GM18508 (cell line): ENCODE results near the gene ASXL1.

Source experiments
- ATAC-seq: cut with Tn5 transposase; IDR thresholded peaks from one replicate; pipeline ENCODE4 v1.9.1; 2021; ENCODE audit warnings: moderate number of reproducible peaks; ENCODE audit not compliant: insufficient read depth, unreplicated experiment

The ASXL1 gene

DNA sequence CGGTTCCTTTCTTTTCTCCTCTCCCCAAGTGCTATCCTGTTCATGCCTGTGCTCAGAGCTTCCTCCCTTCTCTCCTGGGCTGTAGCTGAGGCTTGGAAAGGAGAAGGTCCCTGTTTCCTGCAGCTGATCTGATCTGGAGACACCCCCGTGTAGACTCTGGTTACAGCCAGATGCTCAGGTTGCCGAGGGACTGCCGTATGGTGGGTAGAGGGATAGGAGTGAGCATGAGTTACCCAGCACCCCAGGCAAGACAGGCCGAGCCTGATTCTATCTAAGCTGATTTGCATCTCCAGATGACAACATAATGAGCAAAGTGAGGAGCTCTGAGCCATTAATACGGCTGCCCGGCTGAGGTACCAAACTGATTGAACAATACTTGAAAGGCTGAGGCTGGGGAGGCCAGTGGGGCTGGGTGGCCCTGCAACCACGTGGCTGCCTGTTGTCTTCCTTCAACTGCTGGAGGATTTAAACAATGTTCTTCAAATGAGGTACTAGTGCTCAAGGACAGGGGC is 91.8 kb downstream of the ASXL1 start:
- no peak for ATAC-seq

DNA sequence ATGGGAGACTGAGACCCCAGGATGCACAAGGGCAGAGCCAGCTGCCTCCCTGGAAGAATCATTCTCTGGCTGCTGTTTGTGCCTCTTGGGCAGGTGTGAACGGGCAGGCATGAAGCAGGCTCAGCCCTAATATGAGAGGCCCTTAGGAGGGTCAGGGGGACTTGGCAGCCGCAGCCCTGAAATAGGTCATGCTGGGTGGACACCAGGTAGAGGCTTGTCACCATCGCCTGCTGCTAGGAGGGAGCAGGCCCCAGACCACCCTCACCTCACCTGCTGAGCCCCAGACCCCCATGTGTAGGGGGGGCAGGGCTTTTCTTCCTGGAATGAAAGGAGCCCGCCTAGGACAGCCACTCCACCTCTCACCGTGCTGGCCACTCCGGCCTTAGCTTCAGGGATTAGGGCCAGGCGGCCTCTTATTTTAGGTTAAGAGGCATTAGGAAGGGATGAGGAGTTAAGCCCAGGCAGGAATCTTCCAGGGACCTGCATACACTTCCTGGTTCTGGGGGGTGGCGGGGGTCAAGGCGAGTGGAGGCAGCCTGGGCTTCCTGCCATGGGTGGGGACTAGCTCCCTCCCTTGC is 92.4 kb downstream of the ASXL1 start:
- ATAC-seq: no peak

DNA sequence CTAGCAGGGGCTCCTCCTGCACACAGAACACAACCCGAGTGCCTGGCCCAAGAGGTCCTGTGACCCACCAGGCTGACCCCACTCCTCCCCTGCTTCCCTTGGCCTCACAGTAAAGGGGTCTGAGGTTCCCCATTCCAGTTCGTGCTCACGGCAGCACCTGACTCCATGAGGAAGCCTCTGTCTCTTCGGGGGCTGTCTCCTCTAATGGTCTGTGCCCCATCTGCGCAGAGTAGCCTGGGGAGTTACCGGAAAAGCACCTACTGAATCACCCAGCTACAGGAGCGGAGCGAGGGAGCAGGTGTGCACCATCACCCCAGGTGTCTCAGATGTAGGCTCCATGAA is 93.2 kb downstream of the ASXL1 start:
- no peak for ATAC-seq

- no peak for ATAC-seq
Measured at GRCh38 chr20:32451682-32452461, 93.7 kb downstream of the ASXL1 start.

GRCh38 chr20:32452776-32453466 is 94.8 kb downstream of the ASXL1 start:
- ATAC-seq: no peak

DNA sequence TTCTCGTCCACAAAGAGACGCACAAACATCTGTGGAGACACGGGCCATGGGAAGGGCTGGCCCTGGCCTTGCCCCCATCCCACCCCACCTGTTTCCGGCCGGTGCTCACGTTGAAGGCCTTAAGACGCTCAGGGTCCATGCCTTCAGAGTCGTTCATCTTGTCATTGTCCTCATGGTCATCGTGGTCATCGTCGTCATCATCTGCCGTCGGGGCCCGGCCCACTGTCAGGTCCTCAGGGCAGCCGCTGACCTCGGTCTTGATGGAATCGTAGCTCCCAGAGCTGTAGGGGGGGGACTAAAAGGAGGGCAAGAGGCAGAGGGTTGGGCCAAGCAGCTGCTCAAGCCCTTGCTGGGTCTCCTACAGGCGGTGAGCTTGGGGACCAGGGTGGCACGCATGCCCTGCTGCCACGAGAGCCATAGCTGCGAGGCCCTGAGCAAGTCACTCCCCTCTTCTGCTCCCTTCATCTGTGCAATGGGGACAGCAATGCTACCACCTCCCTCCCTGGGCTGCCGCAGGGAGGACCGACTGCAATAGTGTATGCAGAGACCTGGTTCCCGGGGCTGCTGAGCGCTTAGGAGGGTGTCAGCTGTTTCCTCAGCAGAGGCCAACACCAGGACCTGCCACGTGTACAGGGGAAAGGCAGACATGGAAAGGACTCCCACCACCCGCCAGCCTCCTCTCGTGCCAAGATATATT is 95.5 kb downstream of the ASXL1 start:
- no peak for ATAC-seq

- ATAC-seq: no peak
Measured at GRCh38 chr20:32454164-32455145, 96.3 kb downstream of the ASXL1 start.

DNA sequence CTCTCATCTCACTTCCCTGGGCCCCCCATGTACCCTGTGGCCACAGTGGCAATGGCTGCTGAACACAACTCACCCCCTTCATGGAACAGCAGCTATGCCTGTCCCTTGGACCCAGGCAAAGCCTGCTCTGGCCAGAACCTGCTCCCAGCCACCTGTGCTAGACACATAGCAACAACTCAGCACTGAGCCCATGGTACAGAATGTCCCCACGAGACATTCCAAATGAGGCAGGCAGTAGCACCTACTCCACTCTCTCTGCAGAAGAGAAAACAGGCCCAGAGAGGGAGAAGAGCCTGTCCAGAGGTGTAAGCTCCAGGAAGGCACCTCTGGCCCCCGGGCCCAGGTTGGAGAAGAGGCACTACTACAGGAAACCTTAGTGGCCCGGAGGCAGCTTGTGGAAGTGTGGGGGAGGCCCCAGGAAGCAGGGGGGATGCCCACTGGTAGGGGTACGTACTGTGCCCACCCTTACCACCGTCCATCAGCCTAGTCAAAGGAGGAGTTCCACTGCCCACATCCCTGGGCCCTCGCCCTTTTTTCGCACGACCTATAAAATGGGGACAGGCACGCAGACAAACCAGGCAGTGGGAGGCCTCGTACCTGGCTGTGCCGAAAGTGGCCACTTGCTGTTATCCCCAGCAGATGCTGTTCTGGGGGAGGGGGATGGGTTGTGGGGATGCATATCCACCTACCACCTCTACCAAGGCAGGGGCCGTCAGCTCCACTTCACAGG is 97.2 kb downstream of the ASXL1 start:
- no peak for ATAC-seq

- no peak for ATAC-seq
Measured at GRCh38 chr20:32455901-32456701, 98.0 kb downstream of the ASXL1 start.

DNA sequence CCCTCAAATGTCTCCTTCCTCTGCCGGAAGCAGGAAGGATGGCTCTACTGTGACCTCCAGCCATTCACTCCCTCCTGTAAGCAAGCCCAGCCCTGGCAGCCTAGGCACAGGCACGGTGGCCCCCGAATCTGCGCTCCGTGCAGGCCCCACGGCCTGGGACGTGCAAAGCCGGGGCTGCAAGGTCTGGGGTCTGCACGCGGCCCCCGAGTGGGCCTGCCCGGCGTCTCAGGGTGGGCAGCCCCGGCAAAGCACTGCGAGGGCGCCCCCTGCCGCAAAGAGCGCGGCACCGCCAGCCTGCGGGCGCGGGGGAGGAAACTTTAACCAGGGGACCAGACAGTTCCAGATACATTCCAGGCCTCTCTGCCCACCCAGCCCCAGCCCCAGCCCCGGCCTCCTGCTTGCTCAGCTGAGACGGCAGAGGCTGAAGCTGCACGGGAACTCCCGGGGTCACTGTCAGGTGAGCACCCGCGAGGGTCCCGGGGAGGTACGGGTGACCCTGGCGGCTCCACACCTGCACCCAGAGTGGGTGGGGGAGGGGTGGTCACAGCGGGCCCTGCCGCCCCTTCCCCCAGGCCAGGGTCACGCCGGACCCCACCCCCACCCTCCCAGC is 98.8 kb downstream of the ASXL1 start:
- ATAC-seq: no peak

- ATAC-seq: no peak
Measured at GRCh38 chr20:32457479-32457986, 99.4 kb downstream of the ASXL1 start.

- no peak for ATAC-seq
Measured at GRCh38 chr20:32458061-32458836, 100.1 kb downstream of the ASXL1 start.

GRCh38 chr20:32458837-32459220 is 100.7 kb downstream of the ASXL1 start:
- no peak for ATAC-seq

DNA sequence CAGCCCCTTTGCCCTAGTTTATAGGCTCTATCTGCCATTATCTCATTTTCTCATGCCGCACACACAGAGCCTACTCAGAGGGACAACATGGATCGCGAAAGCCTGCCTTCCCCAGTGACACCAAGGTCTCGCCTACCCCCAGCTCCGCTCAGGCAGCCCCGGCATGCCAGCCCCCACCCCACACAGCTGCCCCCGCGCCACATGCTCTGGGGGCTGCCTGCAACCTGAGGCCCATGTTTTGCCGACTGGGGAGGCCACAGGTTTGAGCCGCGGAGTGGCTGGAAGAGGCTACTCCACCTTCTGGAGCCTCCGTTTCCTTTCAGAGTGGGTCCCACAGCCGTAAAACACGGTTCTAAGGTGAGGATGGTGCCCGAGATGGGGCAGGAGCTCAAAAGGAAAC is 102.1 kb downstream of the ASXL1 start:
- ATAC-seq: no peak

GRCh38 chr20:32460683-32461320 is 102.7 kb downstream of the ASXL1 start:
- no peak for ATAC-seq

GRCh38 chr20:32461836-32462600 is 103.9 kb downstream of the ASXL1 start:
- no peak for ATAC-seq
